GM21526 (cell line): ENCODE data around the gene VRTN.

Experiments used
- ATAC-seq: cut with Tn5 transposase; IDR thresholded peaks from one replicate; pipeline ENCODE4 v1.9.1; 2021; ENCODE audit warnings: moderate library complexity; ENCODE audit not compliant: unreplicated experiment, low FRiP score

VRTN gene

GRCh38 chr14:74392616-74393570 lies 44.6 kb downstream of the VRTN start:
- ATAC-seq = no peak

- ATAC-seq = no peak
Observed at GRCh38 chr14:74394549-74394948, 46.3 kb downstream of the VRTN start.

- ATAC-seq = no peak
Observed at GRCh38 chr14:74395094-74395493, 46.8 kb downstream of the VRTN start.

- no peak for ATAC-seq
Observed at GRCh38 chr14:74400031-74400685, 51.9 kb downstream of the VRTN start.

DNA sequence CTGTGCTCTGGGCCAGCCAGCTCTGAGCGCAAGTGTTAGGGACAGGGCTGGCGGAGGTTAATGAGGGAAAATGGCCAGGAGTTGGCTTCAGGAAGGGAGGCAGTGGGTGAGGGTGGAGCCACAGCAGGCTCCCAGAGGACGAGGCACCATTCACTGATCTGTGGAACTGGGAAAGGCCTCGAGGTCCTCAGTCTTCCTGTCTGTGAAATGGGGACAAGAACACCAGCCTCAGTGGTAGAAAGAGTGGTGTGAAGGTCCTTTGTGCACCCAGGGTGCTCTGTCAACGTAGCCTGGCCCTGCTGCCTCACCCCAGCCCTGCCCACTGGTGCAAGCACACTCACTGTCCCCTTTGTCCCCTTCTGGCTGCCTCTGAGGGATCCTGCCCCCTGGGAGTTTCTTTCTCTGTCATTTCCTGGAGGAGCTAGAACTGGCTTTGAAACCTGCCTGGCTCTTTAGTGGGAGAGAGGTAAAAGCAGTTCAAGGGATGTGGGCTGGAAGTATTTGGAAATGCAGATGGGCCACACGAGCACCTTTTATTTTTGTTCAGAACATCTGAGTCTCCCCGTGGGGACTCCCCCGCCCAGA lies 52.7 kb downstream of the VRTN start:
- no peak for ATAC-seq

DNA sequence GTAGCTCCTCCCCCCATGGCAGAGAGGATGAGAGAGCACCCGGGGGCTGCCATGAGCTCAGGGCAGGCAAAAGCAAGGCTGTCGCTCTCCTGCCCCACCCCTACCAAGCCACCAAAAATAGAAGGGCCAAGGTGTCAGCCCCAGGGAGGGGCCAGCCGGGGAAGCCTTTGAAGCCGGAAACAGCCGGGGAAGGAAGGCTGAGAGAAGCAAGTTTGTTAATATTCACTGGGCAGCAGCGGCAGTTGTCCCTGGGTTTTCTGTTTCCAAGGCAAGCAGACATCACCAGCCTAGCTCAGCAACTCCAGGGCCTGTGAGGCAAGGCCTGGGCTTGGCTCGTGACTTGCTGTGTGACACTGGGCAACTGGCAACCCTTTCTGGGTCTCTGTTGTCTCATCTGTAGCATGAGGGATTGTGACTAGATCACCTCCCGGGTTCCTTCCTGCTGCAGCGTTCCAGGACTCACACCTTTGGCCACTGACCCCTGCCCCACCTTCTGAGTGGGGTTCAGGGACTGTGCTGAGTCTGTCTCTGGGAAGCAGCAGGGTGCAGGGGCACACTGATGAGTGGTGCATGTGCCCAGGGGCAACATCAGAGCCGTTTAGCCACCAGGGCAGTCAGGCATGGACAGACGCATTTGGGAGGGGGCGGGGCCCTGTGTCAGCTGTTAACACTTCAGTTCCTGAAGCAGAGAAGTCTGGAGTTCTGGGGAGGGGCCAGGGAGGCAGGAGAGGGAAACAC lies 53.4 kb downstream of the VRTN start:
- peak; percentile 63 for ATAC-seq

GRCh38 chr14:74402401-74403251 lies 54.4 kb downstream of the VRTN start:
- no peak for ATAC-seq

DNA sequence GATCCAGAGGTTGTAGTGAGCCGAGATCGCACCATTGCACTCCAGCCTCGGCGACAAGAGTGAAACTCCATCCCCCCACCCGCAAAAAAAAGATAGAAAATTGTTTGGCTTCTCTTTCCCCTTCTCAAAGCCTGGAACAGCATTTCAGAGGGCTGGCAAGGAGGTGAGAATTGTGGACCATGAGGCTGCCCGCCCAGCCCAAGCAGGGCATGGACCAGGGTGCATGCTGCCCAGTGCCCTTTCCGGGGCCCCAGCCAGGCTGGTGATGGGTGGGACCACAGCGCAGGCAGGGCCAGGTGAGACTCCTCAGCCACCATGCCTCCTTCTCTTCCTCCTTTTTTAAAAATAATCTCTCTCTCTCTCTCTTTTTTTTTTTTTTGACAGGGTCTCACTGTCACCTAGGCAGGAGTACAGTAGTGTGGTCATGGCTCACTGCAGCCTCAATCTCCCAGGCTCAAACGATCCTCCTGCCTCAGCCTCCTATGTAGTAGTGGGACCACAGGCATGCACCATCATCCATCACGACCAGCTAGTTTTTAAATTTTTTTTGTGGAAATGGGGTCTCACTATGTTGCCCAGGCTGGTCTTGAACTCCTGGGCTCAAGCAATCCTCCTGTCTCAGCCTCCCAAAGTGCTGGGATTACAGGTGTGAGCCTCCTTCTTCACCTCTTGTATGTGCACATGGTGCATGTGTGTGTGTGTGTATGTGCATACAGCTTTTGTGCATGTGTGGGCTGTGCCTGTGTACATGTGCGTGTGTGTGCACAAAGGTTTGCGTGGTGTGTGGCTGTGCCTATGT lies 55.5 kb downstream of the VRTN start:
- ATAC-seq = no peak

DNA sequence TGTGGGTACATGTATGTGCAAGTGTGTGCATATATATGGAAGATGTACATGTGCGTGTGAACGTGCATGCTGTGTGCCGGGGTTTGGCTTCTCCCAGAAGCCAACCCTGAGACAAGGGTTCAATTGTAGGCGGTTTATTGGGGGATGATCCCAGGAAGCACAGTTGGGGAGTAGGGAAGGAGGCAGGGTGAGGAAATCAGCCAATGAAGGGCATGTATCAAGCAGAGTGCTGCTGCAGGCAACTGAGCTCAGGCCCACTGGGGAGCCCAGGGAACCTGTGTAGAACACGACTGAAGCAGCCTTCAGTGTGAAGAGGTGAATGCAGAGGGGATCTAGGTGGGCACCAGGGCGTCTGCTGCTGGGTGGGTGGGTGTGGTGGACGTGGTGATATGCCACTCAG lies 56.2 kb downstream of the VRTN start:
- ATAC-seq = no peak

DNA sequence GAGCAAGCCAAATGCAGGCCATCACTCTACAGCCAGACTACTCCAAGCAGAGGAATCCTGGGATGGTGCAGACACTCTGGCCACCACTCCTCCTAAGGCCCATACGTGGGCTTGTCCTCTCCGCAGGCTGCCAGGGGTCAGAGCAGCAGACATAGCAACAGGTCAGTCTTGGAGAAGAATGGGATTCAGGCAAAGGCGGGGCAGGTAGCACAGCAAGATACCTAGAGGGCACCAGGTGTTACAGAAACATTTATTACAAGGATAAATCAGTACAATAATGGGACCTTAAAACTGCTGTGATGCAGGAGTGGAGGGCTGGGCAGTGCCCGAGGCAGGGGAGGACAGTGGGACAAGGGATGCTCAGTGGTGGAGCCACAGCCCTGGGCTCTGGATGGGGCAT lies 57.4 kb downstream of the VRTN start:
- no peak for ATAC-seq

- no peak for ATAC-seq
Observed at GRCh38 chr14:74407021-74407800, 58.9 kb downstream of the VRTN start.

GRCh38 chr14:74407801-74408154 lies 59.5 kb downstream of the VRTN start:
- no peak for ATAC-seq

GRCh38 chr14:74408870-74409269 lies 60.6 kb downstream of the VRTN start:
- no peak for ATAC-seq

DNA sequence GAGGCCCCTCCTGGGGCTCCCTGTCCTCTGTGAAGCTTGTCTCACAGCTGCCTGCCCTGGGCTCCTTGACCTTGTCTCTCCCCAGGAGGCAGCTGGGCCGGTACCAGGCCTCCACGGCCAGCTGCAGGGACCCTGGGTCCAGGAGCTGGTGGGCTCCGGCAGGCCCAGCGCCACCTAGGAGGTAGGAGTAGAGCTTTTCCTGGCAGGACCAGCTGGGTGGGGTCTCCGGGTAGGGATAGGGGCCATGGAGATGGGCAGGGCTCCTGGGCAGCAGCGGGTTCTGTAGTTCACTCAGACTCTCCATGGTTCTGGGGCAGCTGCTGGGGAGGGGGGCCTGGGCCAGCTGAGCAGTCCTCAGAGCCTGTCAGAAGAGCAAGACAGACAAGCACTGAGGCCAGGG lies 61.2 kb downstream of the VRTN start:
- no peak for ATAC-seq
